ENCODE measurements around the gene DDIT4L.
"Not testable (repeated sequence)": the region's sequence is repeated elsewhere in the genome, so short reads cannot be mapped to it uniquely, and the experiment has no call there.

Gene DDIT4L

GRCh38 chr4:100208459-100208858 is 18.2 kb upstream of the DDIT4L start:
- H3K4me3 ChIP-seq (ENCODE audit: low read depth, low read length) = no peak overlapping the region
- DNase-seq (ENCODE audit: low read depth) = no peak
- TF ChIP-seq, protein P1, sequence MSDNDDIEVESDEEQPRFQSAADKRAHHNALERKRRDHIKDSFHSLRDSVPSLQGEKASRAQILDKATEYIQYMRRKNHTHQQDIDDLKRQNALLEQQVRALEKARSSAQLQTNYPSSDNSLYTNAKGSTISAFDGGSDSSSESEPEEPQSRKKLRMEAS (IDR thresholded peaks at IDR 0.05; ENCODE audit: low read depth, low read length) = no peak
- TF ChIP-seq, protein P2, sequence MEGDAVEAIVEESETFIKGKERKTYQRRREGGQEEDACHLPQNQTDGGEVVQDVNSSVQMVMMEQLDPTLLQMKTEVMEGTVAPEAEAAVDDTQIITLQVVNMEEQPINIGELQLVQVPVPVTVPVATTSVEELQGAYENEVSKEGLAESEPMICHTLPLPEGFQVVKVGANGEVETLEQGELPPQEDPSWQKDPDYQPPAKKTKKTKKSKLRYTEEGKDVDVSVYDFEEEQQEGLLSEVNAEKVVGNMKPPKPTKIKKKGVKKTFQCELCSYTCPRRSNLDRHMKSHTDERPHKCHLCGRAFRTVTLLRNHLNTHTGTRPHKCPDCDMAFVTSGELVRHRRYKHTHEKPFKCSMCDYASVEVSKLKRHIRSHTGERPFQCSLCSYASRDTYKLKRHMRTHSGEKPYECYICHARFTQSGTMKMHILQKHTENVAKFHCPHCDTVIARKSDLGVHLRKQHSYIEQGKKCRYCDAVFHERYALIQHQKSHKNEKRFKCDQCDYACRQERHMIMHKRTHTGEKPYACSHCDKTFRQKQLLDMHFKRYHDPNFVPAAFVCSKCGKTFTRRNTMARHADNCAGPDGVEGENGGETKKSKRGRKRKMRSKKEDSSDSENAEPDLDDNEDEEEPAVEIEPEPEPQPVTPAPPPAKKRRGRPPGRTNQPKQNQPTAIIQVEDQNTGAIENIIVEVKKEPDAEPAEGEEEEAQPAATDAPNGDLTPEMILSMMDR (IDR thresholded peaks at IDR 0.05; ENCODE audit: low read depth, low read length) = no peak
- TF ChIP-seq MYC (IDR thresholded peaks at IDR 0.05; ENCODE audit: low read depth, low read length) = no peak
- TF ChIP-seq POLR2A (IDR thresholded peaks at IDR 0.05; ENCODE audit: extremely low read depth, insufficient read length) = no peak

DNA sequence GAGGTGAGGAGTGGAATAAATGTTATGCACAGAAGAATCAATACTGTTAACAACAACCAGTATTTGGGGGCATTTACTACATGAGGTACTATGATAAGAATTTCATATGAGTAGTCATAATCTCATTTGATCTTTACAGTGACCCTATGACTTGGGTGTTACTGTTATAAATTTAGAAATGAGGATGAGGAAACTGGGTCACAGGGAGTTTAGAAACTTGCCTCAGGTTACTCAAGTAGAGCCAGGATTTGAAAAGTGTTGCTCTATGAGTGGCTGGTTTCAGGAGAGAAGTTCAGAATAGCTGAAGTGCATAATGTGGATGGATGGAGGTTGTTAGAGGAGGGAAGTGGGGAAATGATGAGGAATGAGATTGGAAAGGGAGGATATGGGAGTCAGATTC is 16.6 kb upstream of the DDIT4L start:
- DNase-seq (ENCODE audit: low read depth) = no peak
- no peak overlapping the region for H3K4me3 ChIP-seq (ENCODE audit: low read depth, low read length)
- TF ChIP-seq POLR2A (IDR thresholded peaks at IDR 0.05; ENCODE audit: extremely low read depth, insufficient read length) = no peak
- TF ChIP-seq MYC (IDR thresholded peaks at IDR 0.05; ENCODE audit: low read depth, low read length) = no peak
- TF ChIP-seq, protein P2 (IDR thresholded peaks at IDR 0.05; ENCODE audit: low read depth, low read length) = no peak
- TF ChIP-seq, protein P1 (IDR thresholded peaks at IDR 0.05; ENCODE audit: low read depth, low read length) = no peak

DNA sequence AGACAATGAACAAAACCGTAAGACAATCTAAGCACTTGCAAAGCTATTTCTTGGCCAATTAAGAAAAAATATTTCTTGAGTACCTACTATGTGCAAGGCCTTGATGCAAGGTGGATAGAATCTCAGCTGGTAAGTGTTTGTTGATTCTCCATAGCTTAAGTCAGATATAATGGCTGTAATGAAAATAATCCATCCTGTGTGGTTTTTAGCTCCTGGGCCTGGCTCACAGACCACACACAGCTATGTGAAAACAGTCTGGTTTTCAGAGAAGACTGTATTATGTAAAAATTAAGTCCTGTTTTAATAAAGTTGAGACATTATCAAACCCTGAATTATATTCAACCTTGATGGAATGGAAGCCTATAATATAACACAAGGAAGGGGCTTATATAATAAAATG is 7.8 kb upstream of the DDIT4L start:
- TF ChIP-seq POLR2A (IDR thresholded peaks at IDR 0.05; ENCODE audit: extremely low read depth, insufficient read length) (no peak), MYC (IDR thresholded peaks at IDR 0.05; ENCODE audit: low read depth, low read length) (no peak)
- TF ChIP-seq, protein P1 (IDR thresholded peaks at IDR 0.05; ENCODE audit: low read depth, low read length) = no peak
- TF ChIP-seq, protein P2 (IDR thresholded peaks at IDR 0.05; ENCODE audit: low read depth, low read length) = no peak
- H3K4me3 ChIP-seq (ENCODE audit: low read depth, low read length) = no peak overlapping the region
- no peak for DNase-seq (ENCODE audit: low read depth)

GRCh38 chr4:100196388-100197071 is 6.3 kb upstream of the DDIT4L start:
- not testable (repeated sequence) for H3K4me3 ChIP-seq (ENCODE audit: low read depth, low read length); DNase-seq (ENCODE audit: low read depth)

DNA sequence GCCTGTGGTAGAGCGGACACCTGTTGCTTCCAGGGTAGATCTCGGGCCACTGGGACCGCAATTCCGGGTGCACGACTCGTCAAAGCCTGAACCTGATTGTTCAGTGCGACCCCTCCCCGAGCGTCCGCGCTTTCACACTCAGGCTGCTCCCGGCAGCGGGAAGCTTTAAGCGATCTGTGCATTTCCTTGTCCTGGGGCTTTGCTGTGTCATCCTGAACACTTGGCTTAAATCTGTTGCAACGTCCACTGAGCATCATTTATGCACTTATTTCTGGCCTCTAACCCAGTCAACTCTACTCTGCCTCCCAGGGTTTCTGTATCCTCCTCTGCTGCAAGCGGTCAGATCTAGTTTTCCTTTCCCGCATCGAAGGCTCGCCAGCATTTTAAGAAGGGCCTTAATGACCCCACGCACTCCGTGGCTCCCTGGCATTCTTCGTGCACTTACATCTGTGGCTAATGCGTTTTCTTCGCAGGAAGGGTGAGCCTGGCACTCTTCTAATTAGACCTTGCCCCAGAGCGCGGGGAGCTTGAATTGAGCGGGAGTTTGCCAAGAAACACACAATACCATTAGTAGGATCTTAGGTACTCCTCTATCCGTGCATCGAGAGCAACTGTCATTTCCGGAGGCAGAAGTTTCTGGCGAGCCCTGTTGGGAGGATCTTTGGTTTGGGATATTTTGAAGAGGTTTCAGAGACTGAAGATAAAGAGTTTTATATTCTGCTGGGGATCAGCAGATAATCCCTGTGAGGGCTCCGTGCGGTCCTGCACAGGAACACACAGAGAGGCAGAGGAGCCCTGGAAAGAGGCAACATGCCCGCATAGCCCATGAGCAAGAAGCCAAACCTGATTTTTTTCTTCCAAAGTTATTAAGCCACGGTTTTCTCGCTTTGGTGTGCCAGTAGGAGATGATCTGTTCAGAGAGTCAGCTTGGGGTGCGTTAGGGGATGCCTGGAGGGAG is 654 bp upstream of the DDIT4L start:
- no peak overlapping the region for H3K4me3 ChIP-seq (ENCODE audit: low read depth, low read length)
- TF ChIP-seq POLR2A (IDR thresholded peaks at IDR 0.05; ENCODE audit: extremely low read depth, insufficient read length) = no peak
- TF ChIP-seq, protein P2 (IDR thresholded peaks at IDR 0.05; ENCODE audit: low read depth, low read length) = no peak
- DNase-seq (ENCODE audit: low read depth) = no peak

DNA sequence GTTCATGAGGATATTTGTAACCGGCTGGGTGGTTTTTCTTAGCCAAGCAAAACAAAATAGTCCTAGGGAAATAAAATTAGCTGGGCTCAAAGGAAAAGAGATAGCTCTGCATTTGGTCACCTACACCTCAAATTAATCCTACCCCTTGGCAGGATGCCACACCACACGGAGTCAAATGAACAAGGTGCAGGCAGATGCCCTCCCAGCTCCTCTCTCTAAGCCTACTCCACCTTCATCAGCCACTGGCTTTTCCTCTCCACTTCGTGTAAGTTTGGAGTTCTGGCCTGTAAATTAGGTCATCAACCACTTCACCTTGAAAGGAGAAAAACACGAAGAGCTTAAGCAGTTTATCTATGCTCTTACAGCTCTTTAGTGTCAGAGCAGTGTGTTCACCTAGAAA is 1.4 kb downstream of the DDIT4L start:
- no peak for DNase-seq (ENCODE audit: low read depth)
- H3K4me3 ChIP-seq (ENCODE audit: low read depth, low read length) = no peak overlapping the region

More for the DNA sequence above, 1.4 kb downstream of the DDIT4L start:
- TF ChIP-seq POLR2A (IDR thresholded peaks at IDR 0.05; ENCODE audit: extremely low read depth, insufficient read length) (no peak), MYC (IDR thresholded peaks at IDR 0.05; ENCODE audit: low read depth, low read length) (no peak)
- TF ChIP-seq, protein P1 (IDR thresholded peaks at IDR 0.05; ENCODE audit: low read depth, low read length) = no peak
- TF ChIP-seq, protein P2 (IDR thresholded peaks at IDR 0.05; ENCODE audit: low read depth, low read length) = no peak
